Measurements from ENCODE around the gene CAP2. TPM values are rescaled to one million over a fixed set of nuclear protein-coding genes. Genes with fewer than 3 reads are reported as not detected.
A peak's percentile ranks its signal among the peaks of the same experiment; 100 is the strongest.

Gene CAP2
- total RNA-seq, 1 experiment from 2014 or later = 37.0 TPM

GRCh38 chr6:17602888-17603287 is 209.5 kb downstream of the CAP2 start:
- in situ Hi-C loops (cut with HindIII; ENCODE audit: low pct_unique_long_range_greater_than_20kb, low sequenced_read_pairs) = no loop called here

GRCh38 chr6:17606606-17607005 is 213.2 kb downstream of the CAP2 start:
- no peak overlapping the region for H3K4me3 ChIP-seq (ENCODE audit: low read depth in 2 of 2, low read length in 2 of 2)
- no TSS peak for BruUV-seq (replicated peaks)
- no peak for ATAC-seq
- intact Hi-C loops (cut with micrococcal nuclease; ENCODE audit: unreplicated experiment) = no loop called here
- no peaks in the 10 kb centered on the region; the same call in 1 of the 2 replicates for H3K36me3 ChIP-seq (ENCODE audit: control insufficient read depth, insufficient read depth, low read length)
- no peak for DNase-seq (ENCODE audit: low read depth, low spot score)
- H3K4me1 ChIP-seq (ENCODE audit: control insufficient read depth, insufficient read depth, low read length) = peaks cover 4% of the 10 kb centered on the region; the same call in 1 of the 2 replicates
- H3K9me3 ChIP-seq (ENCODE audit: control insufficient read depth, insufficient read depth, low read depth, low read length) = no peaks in the 10 kb centered on the region
- ChIA-PET POLR2A (no interaction called here), CTCF (no interaction called here)
- no peaks in the 10 kb centered on the region for H3K27me3 ChIP-seq (ENCODE audit: control insufficient read depth, insufficient read depth, low read length)
- TF ChIP-seq REST (IDR thresholded peaks at IDR 0.05; ENCODE audit: insufficient read depth in 1 of 2, low read depth in 2 of 2, low read length in 1 of 2) (no peak), POLR2AphosphoS5 (IDR thresholded peaks at IDR 0.05; ENCODE audit: low read depth, low read length) (no peak), CTCF (IDR thresholded peaks at IDR 0.05) (no peak), TCF7L2 (IDR thresholded peaks at IDR 0.05; ENCODE audit: low read depth, low read length) (no peak), SIN3A (IDR thresholded peaks at IDR 0.05; ENCODE audit: borderline replicate concordance, insufficient read depth, low read depth, low read length) (no peak)
- in situ Hi-C loops (cut with HindIII; ENCODE audit: low pct_unique_long_range_greater_than_20kb, low sequenced_read_pairs) = no loop called here
- H3K27ac ChIP-seq (ENCODE audit: low read length) = no peak overlapping the region

More at GRCh38 chr6:17602888-17603287, 209.5 kb downstream of the CAP2 start:
- Histone ChIP-seq H3K4me3 (ENCODE audit: low read depth in 2 of 2, low read length in 2 of 2) (no peak overlapping the region), H3K36me3 (ENCODE audit: control insufficient read depth, insufficient read depth, low read length) (no peaks in the 10 kb centered on the region; the same call in 1 of the 2 replicates), H3K27ac (ENCODE audit: low read length) (no peak overlapping the region), H3K9me3 (ENCODE audit: control insufficient read depth, insufficient read depth, low read depth, low read length) (no peaks in the 10 kb centered on the region), H3K27me3 (ENCODE audit: control insufficient read depth, insufficient read depth, low read length) (no peaks in the 10 kb centered on the region), H3K4me1 (ENCODE audit: control insufficient read depth, insufficient read depth, low read length) (peaks cover 4% of the 10 kb centered on the region; the same call in 1 of the 2 replicates)
- TF ChIP-seq CTCF (IDR thresholded peaks at IDR 0.05) (no peak), TCF7L2 (IDR thresholded peaks at IDR 0.05; ENCODE audit: low read depth, low read length) (no peak), POLR2AphosphoS5 (IDR thresholded peaks at IDR 0.05; ENCODE audit: low read depth, low read length) (no peak), SIN3A (IDR thresholded peaks at IDR 0.05; ENCODE audit: borderline replicate concordance, insufficient read depth, low read depth, low read length) (no peak), REST (IDR thresholded peaks at IDR 0.05; ENCODE audit: insufficient read depth in 1 of 2, low read depth in 2 of 2, low read length in 1 of 2) (no peak)
- no peak for ATAC-seq
- BruUV-seq (replicated peaks) = TSS peak; percentile 66
- no peak for DNase-seq (ENCODE audit: low read depth, low spot score)
- intact Hi-C loops (cut with micrococcal nuclease; ENCODE audit: unreplicated experiment) = no loop called here
- POLR2A ChIA-PET = no interaction called here
- CTCF ChIA-PET = interaction anchor here (0.6 kb wide), 1 partner anchor 212 kb away, joined by 3 read pairs; no protein-coding TSS in a partner anchor
